Activated CD4-positive, alpha-beta T cell treated with anti-CD3 and anti-CD28 coated beads, Interleukin-2, Interleukin-4, amounts not matched to agents 100 ng/mL and 50 ng/mL, durations not matched to agents 16 hours and 8 hours (primary cell): ENCODE data around the gene ESR1.
A peak's percentile ranks its signal among the peaks of the same experiment; 100 is the strongest.
"Not testable (repeated sequence)": the region's sequence is repeated elsewhere in the genome, so short reads cannot be mapped to it uniquely, and the experiment has no call there.

Source experiments
- DNase-seq: peaks from one replicate; pipeline ENCODE4 v3.0.0-alpha.2; 2020; ENCODE audit warnings: low spot score

The ESR1 gene

GRCh38 chr6:151894426-151894825 lies 86.9 kb downstream of the ESR1 start:
- not testable (repeated sequence) for DNase-seq

- not testable (repeated sequence) for DNase-seq
These were observed 91.7 kb downstream of the ESR1 start for GRCh38 chr6:151899221-151899620.

GRCh38 chr6:151899796-151900195 lies 92.3 kb downstream of the ESR1 start:
- not testable (repeated sequence) for DNase-seq

GRCh38 chr6:151900256-151900655 lies 92.8 kb downstream of the ESR1 start:
- no peak for DNase-seq

- DNase-seq: no peak
These were observed 93.5 kb downstream of the ESR1 start for GRCh38 chr6:151901009-151901411.

GRCh38 chr6:151904631-151905030 lies 97.1 kb downstream of the ESR1 start:
- DNase-seq: no peak

- peak; percentile 1 for DNase-seq
These were observed 97.6 kb downstream of the ESR1 start for GRCh38 chr6:151905072-151905471.

- no peak for DNase-seq
These were observed 98.4 kb downstream of the ESR1 start for GRCh38 chr6:151905854-151906253.

GRCh38 chr6:151911401-151911800 lies 103.9 kb downstream of the ESR1 start:
- no peak for DNase-seq

GRCh38 chr6:151914484-151914883 lies 107.0 kb downstream of the ESR1 start:
- DNase-seq: no peak

- no peak for DNase-seq
These were observed 108.6 kb downstream of the ESR1 start for GRCh38 chr6:151916075-151916474.

GRCh38 chr6:151916680-151917164 lies 109.2 kb downstream of the ESR1 start:
- no peak for DNase-seq

GRCh38 chr6:151917531-151918329 lies 110.2 kb downstream of the ESR1 start:
- DNase-seq: no peak

- DNase-seq: no peak
These were observed 132.8 kb downstream of the ESR1 start for GRCh38 chr6:151940307-151940706.

- DNase-seq: peak; percentile 4
These were observed 140.7 kb downstream of the ESR1 start for GRCh38 chr6:151948002-151948743.

GRCh38 chr6:151958332-151958731 lies 150.8 kb downstream of the ESR1 start:
- DNase-seq: no peak

- no peak for DNase-seq
These were observed 151.6 kb downstream of the ESR1 start for GRCh38 chr6:151959086-151959485.

- DNase-seq: no peak
These were observed 154.3 kb downstream of the ESR1 start for GRCh38 chr6:151961809-151962208.

- peak; percentile 61 for DNase-seq
These were observed 154.9 kb downstream of the ESR1 start for GRCh38 chr6:151962246-151962846.

GRCh38 chr6:151963001-151963400 lies 155.5 kb downstream of the ESR1 start:
- DNase-seq: no peak

GRCh38 chr6:151964412-151964811 lies 156.9 kb downstream of the ESR1 start:
- not testable (repeated sequence) for DNase-seq

- DNase-seq: no peak
These were observed 166.7 kb downstream of the ESR1 start for GRCh38 chr6:151974061-151974617.
